ENCODE results near the gene SETD2. TPM values are rescaled to one million over a fixed set of nuclear protein-coding genes. Genes with fewer than 3 reads are reported as not detected.
"Not testable (repeated sequence)": the region's sequence is repeated elsewhere in the genome, so short reads cannot be mapped to it uniquely, and the experiment has no call there.

Gene SETD2
- polyA plus RNA-seq, 3 donors: 3.1 to 22.4 (median 7.5) TPM

GRCh38 chr3:47073685-47074084 lies 90.2 kb downstream of the SETD2 start:
- H3K27ac ChIP-seq (ENCODE audit: low read depth in 1 of 2, low read length in 2 of 2): no peak overlapping the region
- Mint-ChIP-seq H3K9me3 (no peaks in the 10 kb centered on the region), H3K4me1 (no peaks in the 10 kb centered on the region), H3K27me3 (ENCODE audit: low read depth in 3 of 3) (peaks cover 0 to 2% (median 2%) of the 10 kb centered on the region in 3 donors), H3K36me3 (peaks cover 58 to 84% of the 10 kb centered on the region in 2 donors), H3K27ac (peak overlapping the region in 1 of 7 donors; percentile 5), H3K4me3 (no peak overlapping the region)
- H3K4me3 ChIP-seq (replicated peaks in 1 of 3; ENCODE audit: low read depth in 2 of 3, low read length in 3 of 3): no peak overlapping the region
- no peaks in the 10 kb centered on the region for H3K4me1 ChIP-seq (ENCODE audit: control insufficient read depth in 1 of 2, insufficient read depth in 2 of 2, low read length in 2 of 2)
- H3K36me3 ChIP-seq (replicated peaks in 1 of 2; ENCODE audit: control insufficient read depth in 1 of 2, insufficient read depth in 2 of 2, low read length in 2 of 2): peaks cover 65 to 99% of the 10 kb centered on the region in 2 donors
- no peaks in the 10 kb centered on the region for H3K27me3 ChIP-seq (ENCODE audit: control insufficient read depth in 2 of 2, insufficient read depth in 2 of 2, low read length in 2 of 2)
- peaks cover 68% of the 10 kb centered on the region for H3K79me2 ChIP-seq (ENCODE audit: insufficient read depth, low read length)
- H4K20me1 ChIP-seq (ENCODE audit: insufficient read depth, low read length): peaks cover 71% of the 10 kb centered on the region
- H3K9ac ChIP-seq (ENCODE audit: insufficient read depth, low read length, poor library complexity, severe bottlenecking): no peak overlapping the region
- no CpG with 5 or more reads among the region's 2 CpGs for WGBS (ENCODE audit: insufficient coverage)
- H3K4me2 ChIP-seq (replicated peaks; ENCODE audit: extremely low read depth, low read length, poor library complexity, severe bottlenecking): no peak overlapping the region
- TF ChIP-seq, protein P1, sequence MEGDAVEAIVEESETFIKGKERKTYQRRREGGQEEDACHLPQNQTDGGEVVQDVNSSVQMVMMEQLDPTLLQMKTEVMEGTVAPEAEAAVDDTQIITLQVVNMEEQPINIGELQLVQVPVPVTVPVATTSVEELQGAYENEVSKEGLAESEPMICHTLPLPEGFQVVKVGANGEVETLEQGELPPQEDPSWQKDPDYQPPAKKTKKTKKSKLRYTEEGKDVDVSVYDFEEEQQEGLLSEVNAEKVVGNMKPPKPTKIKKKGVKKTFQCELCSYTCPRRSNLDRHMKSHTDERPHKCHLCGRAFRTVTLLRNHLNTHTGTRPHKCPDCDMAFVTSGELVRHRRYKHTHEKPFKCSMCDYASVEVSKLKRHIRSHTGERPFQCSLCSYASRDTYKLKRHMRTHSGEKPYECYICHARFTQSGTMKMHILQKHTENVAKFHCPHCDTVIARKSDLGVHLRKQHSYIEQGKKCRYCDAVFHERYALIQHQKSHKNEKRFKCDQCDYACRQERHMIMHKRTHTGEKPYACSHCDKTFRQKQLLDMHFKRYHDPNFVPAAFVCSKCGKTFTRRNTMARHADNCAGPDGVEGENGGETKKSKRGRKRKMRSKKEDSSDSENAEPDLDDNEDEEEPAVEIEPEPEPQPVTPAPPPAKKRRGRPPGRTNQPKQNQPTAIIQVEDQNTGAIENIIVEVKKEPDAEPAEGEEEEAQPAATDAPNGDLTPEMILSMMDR (IDR thresholded peaks at IDR 0.05): no peak
- H3K9me3 ChIP-seq (replicated peaks in 1 of 2; ENCODE audit: control insufficient read depth in 1 of 2, insufficient read depth in 1 of 2, low read length in 2 of 2): no peaks in the 10 kb centered on the region
- no peak for DNase-seq
- intact Hi-C loops (cut with micrococcal nuclease): no loop called here
- no peak overlapping the region for H2AFZ ChIP-seq (ENCODE audit: insufficient read depth, low read depth, low read length, poor library complexity, severe bottlenecking)

DNA sequence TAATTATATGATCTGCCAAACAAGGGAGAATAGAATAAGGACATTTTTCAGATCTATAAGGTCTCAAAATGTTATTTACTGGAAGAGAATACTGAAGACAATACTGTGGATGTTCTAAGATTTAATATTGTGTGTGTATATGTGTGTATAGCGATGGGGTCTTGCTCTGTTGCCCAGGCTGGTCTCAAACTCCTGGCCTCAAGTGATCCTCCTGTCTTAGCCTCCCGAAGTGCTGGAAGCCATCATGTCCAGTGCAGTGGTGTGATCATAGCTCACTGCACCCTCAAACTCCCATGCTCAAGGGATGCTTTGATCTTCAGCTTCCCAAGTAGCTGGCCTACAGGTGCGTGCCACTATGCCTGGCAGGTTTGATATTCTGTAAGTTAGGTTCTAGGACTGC lies 93.1 kb downstream of the SETD2 start:
- no peaks in the 10 kb centered on the region for H3K9me3 Mint-ChIP-seq
- H3K27ac Mint-ChIP-seq: peak overlapping the region in 1 of 7 donors; percentile 60
- H3K27me3 Mint-ChIP-seq (ENCODE audit: low read depth in 3 of 3): peaks cover 0 to 2% (median 0%) of the 10 kb centered on the region in 3 donors
- 100% methylated on average over 1 of the region's 3 CpGs for WGBS (ENCODE audit: insufficient coverage)
- H4K20me1 ChIP-seq (ENCODE audit: insufficient read depth, low read length): peaks cover 56% of the 10 kb centered on the region
- TF ChIP-seq, protein P1 (IDR thresholded peaks at IDR 0.05): no peak
- H3K27ac ChIP-seq (ENCODE audit: low read depth in 1 of 2, low read length in 2 of 2): no peak overlapping the region
- H3K27me3 ChIP-seq (ENCODE audit: control insufficient read depth in 2 of 2, insufficient read depth in 2 of 2, low read length in 2 of 2): no peaks in the 10 kb centered on the region
- intact Hi-C loops (cut with micrococcal nuclease): no loop called here
- no peaks in the 10 kb centered on the region for H3K4me1 Mint-ChIP-seq
- H3K4me3 Mint-ChIP-seq: no peak overlapping the region
- no peak overlapping the region for H3K4me2 ChIP-seq (replicated peaks; ENCODE audit: extremely low read depth, low read length, poor library complexity, severe bottlenecking)
- H3K4me1 ChIP-seq (ENCODE audit: control insufficient read depth in 1 of 2, insufficient read depth in 2 of 2, low read length in 2 of 2): no peaks in the 10 kb centered on the region
- H3K4me3 ChIP-seq (replicated peaks in 1 of 3; ENCODE audit: low read depth in 2 of 3, low read length in 3 of 3): no peak overlapping the region
- no peak overlapping the region for H3K9ac ChIP-seq (ENCODE audit: insufficient read depth, low read length, poor library complexity, severe bottlenecking)
- peaks cover 55 to 97% of the 10 kb centered on the region in 2 donors for H3K36me3 ChIP-seq (replicated peaks in 1 of 2; ENCODE audit: control insufficient read depth in 1 of 2, insufficient read depth in 2 of 2, low read length in 2 of 2)
- no peaks in the 10 kb centered on the region for H3K9me3 ChIP-seq (replicated peaks in 1 of 2; ENCODE audit: control insufficient read depth in 1 of 2, insufficient read depth in 1 of 2, low read length in 2 of 2)
- H3K36me3 Mint-ChIP-seq: peaks cover 53 to 74% of the 10 kb centered on the region in 2 donors
- DNase-seq: no peak
- no peak overlapping the region for H2AFZ ChIP-seq (ENCODE audit: insufficient read depth, low read depth, low read length, poor library complexity, severe bottlenecking)
- H3K79me2 ChIP-seq (ENCODE audit: insufficient read depth, low read length): peaks cover 49% of the 10 kb centered on the region

- H3K4me3 Mint-ChIP-seq; H3K27me3 Mint-ChIP-seq (ENCODE audit: low read depth in 3 of 3); H3K27ac ChIP-seq (ENCODE audit: low read depth in 1 of 2, low read length in 2 of 2); H3K9ac ChIP-seq (ENCODE audit: insufficient read depth, low read length, poor library complexity, severe bottlenecking); H3K4me1 Mint-ChIP-seq; DNase-seq; H3K9me3 ChIP-seq (replicated peaks in 1 of 2; ENCODE audit: control insufficient read depth in 1 of 2, insufficient read depth in 1 of 2, low read length in 2 of 2); H3K27me3 ChIP-seq (ENCODE audit: control insufficient read depth in 2 of 2, insufficient read depth in 2 of 2, low read length in 2 of 2); intact Hi-C loops (cut with micrococcal nuclease); H3K27ac Mint-ChIP-seq; H3K4me2 ChIP-seq (replicated peaks; ENCODE audit: extremely low read depth, low read length, poor library complexity, severe bottlenecking); H2AFZ ChIP-seq (ENCODE audit: insufficient read depth, low read depth, low read length, poor library complexity, severe bottlenecking); H3K4me1 ChIP-seq (ENCODE audit: control insufficient read depth in 1 of 2, insufficient read depth in 2 of 2, low read length in 2 of 2); H3K9me3 Mint-ChIP-seq; H3K4me3 ChIP-seq (replicated peaks in 1 of 3; ENCODE audit: low read depth in 2 of 3, low read length in 3 of 3): not testable (repeated sequence)
- peaks cover 58 to 81% of the 10 kb centered on the region in 2 donors for H3K36me3 Mint-ChIP-seq
- Histone ChIP-seq H4K20me1 (ENCODE audit: insufficient read depth, low read length) (peaks cover 58% of the 10 kb centered on the region), H3K79me2 (ENCODE audit: insufficient read depth, low read length) (peaks cover 31% of the 10 kb centered on the region), H3K36me3 (replicated peaks in 1 of 2; ENCODE audit: control insufficient read depth in 1 of 2, insufficient read depth in 2 of 2, low read length in 2 of 2) (peaks cover 63 to 96% of the 10 kb centered on the region in 2 donors)
- no CpG with 5 or more reads among the region's 3 CpGs for WGBS (ENCODE audit: insufficient coverage)
Measured at GRCh38 chr3:47066259-47066658, 97.7 kb downstream of the SETD2 start.
